H1 (cell line): Measurements from ENCODE around the gene ITGAE.

Experiments
- ATF3 ChIP-seq: IDR thresholded peaks from 2 replicates; pipeline ENCODE4 v1.6.1; 2011; ENCODE audit warnings: low read depth, mild to moderate bottlenecking, low read length; ENCODE audit not compliant: insufficient read depth
- JUND ChIP-seq: IDR thresholded peaks from 2 replicates; pipeline ENCODE4 v1.6.1; 2011; ENCODE audit warnings: mild to moderate bottlenecking, improper control_type of control experiment, low read length
- KDM5A ChIP-seq: fragments of 200-600 bp; IDR thresholded peaks from 2 replicates; pipeline ENCODE4 v1.7.1; 2012; ENCODE audit warnings: mild to moderate bottlenecking, low read length, inconsistent platforms, mixed read lengths
- MAFK ChIP-seq: IDR thresholded peaks from 2 replicates; pipeline ENCODE4 v1.6.1; 2012; ENCODE audit warnings: low read depth, mild to moderate bottlenecking, improper control_type of control experiment, low read length
- TF ChIP-seq, protein P1 (sequence below), 3 experiments: IDR thresholded peaks; 1 replicate in 2 of 3; 2 replicates in 1 of 3; pipeline versions ENCODE4 v1.5.1 to v1.6.1; 2011; ENCODE audit warnings: low read length in 3 of 3, mild to moderate bottlenecking in 3 of 3, inconsistent platforms in 2 of 3, low read depth in 1 of 3, moderate library complexity in 1 of 3; ENCODE audit not compliant: insufficient read depth in 1 of 3; ENCODE audit errors: control extremely low read depth in 1 of 3

GRCh38 chr17:3845291-3845620, 44.3 kb upstream of the ITGAE start:
- TF ChIP-seq, protein P1, sequence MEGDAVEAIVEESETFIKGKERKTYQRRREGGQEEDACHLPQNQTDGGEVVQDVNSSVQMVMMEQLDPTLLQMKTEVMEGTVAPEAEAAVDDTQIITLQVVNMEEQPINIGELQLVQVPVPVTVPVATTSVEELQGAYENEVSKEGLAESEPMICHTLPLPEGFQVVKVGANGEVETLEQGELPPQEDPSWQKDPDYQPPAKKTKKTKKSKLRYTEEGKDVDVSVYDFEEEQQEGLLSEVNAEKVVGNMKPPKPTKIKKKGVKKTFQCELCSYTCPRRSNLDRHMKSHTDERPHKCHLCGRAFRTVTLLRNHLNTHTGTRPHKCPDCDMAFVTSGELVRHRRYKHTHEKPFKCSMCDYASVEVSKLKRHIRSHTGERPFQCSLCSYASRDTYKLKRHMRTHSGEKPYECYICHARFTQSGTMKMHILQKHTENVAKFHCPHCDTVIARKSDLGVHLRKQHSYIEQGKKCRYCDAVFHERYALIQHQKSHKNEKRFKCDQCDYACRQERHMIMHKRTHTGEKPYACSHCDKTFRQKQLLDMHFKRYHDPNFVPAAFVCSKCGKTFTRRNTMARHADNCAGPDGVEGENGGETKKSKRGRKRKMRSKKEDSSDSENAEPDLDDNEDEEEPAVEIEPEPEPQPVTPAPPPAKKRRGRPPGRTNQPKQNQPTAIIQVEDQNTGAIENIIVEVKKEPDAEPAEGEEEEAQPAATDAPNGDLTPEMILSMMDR (IDR thresholded peaks at IDR 0.05; ENCODE audit: control extremely low read depth in 1 of 3, insufficient read depth in 1 of 3, low read depth in 1 of 3, low read length in 3 of 3), result no peak
- TF ChIP-seq JUND, result no peak
- no peak for TF ChIP-seq ATF3
- TF ChIP-seq MAFK, result no peak
- TF ChIP-seq KDM5A, result no peak
